ENCODE measurements around the gene LRMDA. TPM values are rescaled to one million over a fixed set of nuclear protein-coding genes. Genes with fewer than 3 reads are reported as not detected.

The LRMDA gene
- total RNA-seq, 1 experiment from 2014 or later, result 0.24 TPM

- H3K27me3 ChIP-seq, result peaks cover 5% of the 10 kb centered on the region; the same call in 1 of the 2 replicates
- DNase-seq, result no peak
- no peaks in the 10 kb centered on the region for H3K36me3 ChIP-seq
- no peaks in the 10 kb centered on the region for H3K4me1 ChIP-seq
- no peaks in the 10 kb centered on the region for H3K9me3 ChIP-seq (replicated peaks)
- H3K4me3 ChIP-seq, result no peak overlapping the region
- H3K27ac ChIP-seq, result no peak overlapping the region
Observed at GRCh38 chr10:75919913-75920312, 488.5 kb downstream of the LRMDA start.

- H3K4me3 ChIP-seq, result no peak overlapping the region
- peaks cover 5% of the 10 kb centered on the region; the same call in 1 of the 2 replicates for H3K27me3 ChIP-seq
- H3K27ac ChIP-seq, result no peak overlapping the region
- no peaks in the 10 kb centered on the region for H3K4me1 ChIP-seq
- no peak for DNase-seq
- H3K36me3 ChIP-seq, result no peaks in the 10 kb centered on the region
- no peaks in the 10 kb centered on the region for H3K9me3 ChIP-seq (replicated peaks)
Observed at GRCh38 chr10:75922435-75922834, 491.0 kb downstream of the LRMDA start.

GRCh38 chr10:75924309-75924902 lies 493.0 kb downstream of the LRMDA start:
- H3K27ac ChIP-seq, result no peak overlapping the region
- H3K4me3 ChIP-seq, result no peak overlapping the region
- H3K27me3 ChIP-seq, result peaks cover 5% of the 10 kb centered on the region; the same call in 1 of the 2 replicates
- no peaks in the 10 kb centered on the region for H3K9me3 ChIP-seq (replicated peaks)
- no peak for DNase-seq
- no peaks in the 10 kb centered on the region for H3K4me1 ChIP-seq
- H3K36me3 ChIP-seq, result no peaks in the 10 kb centered on the region

GRCh38 chr10:75925999-75926398 lies 494.6 kb downstream of the LRMDA start:
- peaks cover 5% of the 10 kb centered on the region; the same call in 1 of the 2 replicates for H3K27me3 ChIP-seq
- no peak for DNase-seq

GRCh38 chr10:75926763-75927162 lies 495.3 kb downstream of the LRMDA start:
- Histone ChIP-seq H3K27me3 (peaks cover 5% of the 10 kb centered on the region; the same call in 1 of the 2 replicates), H3K4me3 (no peak overlapping the region), H3K4me1 (no peaks in the 10 kb centered on the region), H3K36me3 (no peaks in the 10 kb centered on the region), H3K9me3 (replicated peaks) (no peaks in the 10 kb centered on the region), H3K27ac (no peak overlapping the region)
- DNase-seq, result peak; percentile 10 to 32

More at GRCh38 chr10:75925999-75926398, 494.6 kb downstream of the LRMDA start:
- Histone ChIP-seq H3K4me3 (no peak overlapping the region), H3K4me1 (no peaks in the 10 kb centered on the region), H3K9me3 (replicated peaks) (no peaks in the 10 kb centered on the region), H3K36me3 (no peaks in the 10 kb centered on the region), H3K27ac (no peak overlapping the region)

GRCh38 chr10:75928231-75928630 lies 496.8 kb downstream of the LRMDA start:
- no peaks in the 10 kb centered on the region for H3K4me1 ChIP-seq
- H3K27ac ChIP-seq, result no peak overlapping the region
- H3K27me3 ChIP-seq, result 0 out of 2 replicates have a peak, but pooled peaks cover 5% of the 10 kb centered on the region
- H3K4me3 ChIP-seq, result no peak overlapping the region
- H3K9me3 ChIP-seq (replicated peaks), result no peaks in the 10 kb centered on the region
- DNase-seq, result no peak
- H3K36me3 ChIP-seq, result no peaks in the 10 kb centered on the region

- DNase-seq, result no peak
- H3K4me1 ChIP-seq, result no peaks in the 10 kb centered on the region
- no peaks in the 10 kb centered on the region for H3K9me3 ChIP-seq (replicated peaks)
- H3K27ac ChIP-seq, result no peak overlapping the region
- no peaks in the 10 kb centered on the region for H3K36me3 ChIP-seq
- H3K4me3 ChIP-seq, result no peak overlapping the region
- H3K27me3 ChIP-seq, result no peaks in the 10 kb centered on the region
Observed at GRCh38 chr10:75929630-75930161, 498.3 kb downstream of the LRMDA start.

- Histone ChIP-seq H3K36me3 (no peaks in the 10 kb centered on the region), H3K4me1 (no peaks in the 10 kb centered on the region), H3K27me3 (no peaks in the 10 kb centered on the region), H3K9me3 (replicated peaks) (no peaks in the 10 kb centered on the region), H3K27ac (no peak overlapping the region), H3K4me3 (no peak overlapping the region)
- no peak for DNase-seq
Observed at GRCh38 chr10:75932921-75933320, 501.5 kb downstream of the LRMDA start.

GRCh38 chr10:75935240-75935639 lies 503.8 kb downstream of the LRMDA start:
- H3K4me3 ChIP-seq, result no peak overlapping the region
- no peaks in the 10 kb centered on the region for H3K36me3 ChIP-seq
- H3K9me3 ChIP-seq (replicated peaks), result no peaks in the 10 kb centered on the region
- no peaks in the 10 kb centered on the region for H3K4me1 ChIP-seq
- no peak for DNase-seq
- H3K27ac ChIP-seq, result no peak overlapping the region
- no peaks in the 10 kb centered on the region for H3K27me3 ChIP-seq

GRCh38 chr10:75935650-75936400 lies 504.4 kb downstream of the LRMDA start:
- H3K27ac ChIP-seq, result no peak overlapping the region
- H3K4me3 ChIP-seq, result no peak overlapping the region
- H3K36me3 ChIP-seq, result no peaks in the 10 kb centered on the region
- no peaks in the 10 kb centered on the region for H3K4me1 ChIP-seq
- no peaks in the 10 kb centered on the region for H3K9me3 ChIP-seq (replicated peaks)
- H3K27me3 ChIP-seq, result no peaks in the 10 kb centered on the region
- no peak for DNase-seq

GRCh38 chr10:75936841-75937240 lies 505.4 kb downstream of the LRMDA start:
- no peaks in the 10 kb centered on the region for H3K4me1 ChIP-seq
- H3K27ac ChIP-seq, result no peak overlapping the region
- H3K4me3 ChIP-seq, result no peak overlapping the region
- no peaks in the 10 kb centered on the region for H3K9me3 ChIP-seq (replicated peaks)
- no peak for DNase-seq
- H3K36me3 ChIP-seq, result no peaks in the 10 kb centered on the region
- no peaks in the 10 kb centered on the region; the same call in 1 of the 2 replicates for H3K27me3 ChIP-seq

GRCh38 chr10:75937823-75938222 lies 506.4 kb downstream of the LRMDA start:
- DNase-seq, result no peak
- Histone ChIP-seq H3K36me3 (no peaks in the 10 kb centered on the region), H3K9me3 (replicated peaks) (no peaks in the 10 kb centered on the region), H3K4me1 (no peaks in the 10 kb centered on the region), H3K27me3 (no peaks in the 10 kb centered on the region; the same call in 1 of the 2 replicates), H3K27ac (no peak overlapping the region), H3K4me3 (no peak overlapping the region)

- Histone ChIP-seq H3K27me3 (no peaks in the 10 kb centered on the region; the same call in 1 of the 2 replicates), H3K4me3 (no peak overlapping the region), H3K36me3 (no peaks in the 10 kb centered on the region), H3K4me1 (no peaks in the 10 kb centered on the region), H3K9me3 (replicated peaks) (no peaks in the 10 kb centered on the region), H3K27ac (no peak overlapping the region)
- no peak for DNase-seq
Observed at GRCh38 chr10:75938380-75939122, 507.1 kb downstream of the LRMDA start.

GRCh38 chr10:75939541-75939940 lies 508.1 kb downstream of the LRMDA start:
- no peak for DNase-seq
- Histone ChIP-seq H3K4me1 (no peaks in the 10 kb centered on the region), H3K9me3 (replicated peaks) (no peaks in the 10 kb centered on the region), H3K27ac (no peak overlapping the region), H3K4me3 (no peak overlapping the region), H3K27me3 (no peaks in the 10 kb centered on the region; the same call in 1 of the 2 replicates), H3K36me3 (no peaks in the 10 kb centered on the region)

- no peak for DNase-seq
- H3K4me1 ChIP-seq, result no peaks in the 10 kb centered on the region
- H3K4me3 ChIP-seq, result no peak overlapping the region
- H3K36me3 ChIP-seq, result no peaks in the 10 kb centered on the region
- H3K27me3 ChIP-seq, result no peaks in the 10 kb centered on the region; the same call in 1 of the 2 replicates
- no peaks in the 10 kb centered on the region for H3K9me3 ChIP-seq (replicated peaks)
- no peak overlapping the region for H3K27ac ChIP-seq
Observed at GRCh38 chr10:75940742-75941141, 509.3 kb downstream of the LRMDA start.

All from SJCRH30 (cell line).